OCI-LY1 (cell line): Measurements from ENCODE around the gene DAZAP1.

Experiments used
- CTCF ChIP-seq: fragments of 200-600 bp; sonication (generic), shearing (Covaris generic); IDR thresholded peaks from 2 replicates; pipeline ENCODE4 v1.5.1; 2017; ENCODE audit warnings: mild to moderate bottlenecking, antibody characterized with exemption, low read length, moderate library complexity, mixed read lengths
- EZH2 ChIP-seq: fragments of 200-600 bp; sonication (generic), shearing (Covaris generic); IDR thresholded peaks from 2 replicates; pipeline ENCODE4 v1.8.0; 2017; ENCODE audit warnings: borderline replicate concordance, mixed run types, mild to moderate bottlenecking, antibody characterized with exemption, low read length, moderate library complexity, mixed read lengths

DNA sequence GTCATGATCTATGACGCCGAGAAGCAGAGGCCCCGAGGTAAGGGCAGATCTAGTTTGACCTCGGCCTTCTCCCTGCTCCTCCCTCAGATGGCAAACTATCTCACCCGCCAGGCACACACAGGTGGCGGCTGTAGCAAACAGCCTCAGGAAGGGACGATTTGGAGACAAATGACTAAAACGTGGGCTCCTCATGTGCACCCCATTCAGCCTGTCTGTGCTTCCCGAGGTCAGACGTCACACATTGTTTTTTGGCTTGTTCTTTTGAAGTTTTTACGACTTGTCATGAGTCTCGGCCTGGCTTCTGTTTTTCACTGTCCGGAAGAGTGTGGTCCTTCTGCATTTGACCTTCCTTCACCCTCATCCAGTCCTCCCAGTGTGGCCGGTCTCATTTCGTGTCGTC, 15.0 kb downstream of the DAZAP1 start:
- TF ChIP-seq CTCF, result no peak
- no peak for TF ChIP-seq EZH2
